ENCODE data around the gene PPP4R4. TPM values are rescaled to one million over a fixed set of nuclear protein-coding genes. Genes with fewer than 3 reads are reported as not detected.

PPP4R4 gene
- polyA plus RNA-seq, 3 donors = 0.08 TPM; not detected in 2

GRCh38 chr14:94128216-94128839 is 45.8 kb upstream of the PPP4R4 start:
- peak overlapping the region in 1 of 3 experiments; percentile 78 for H3K4me3 ChIP-seq (replicated peaks in 1 of 3; ENCODE audit: low read depth in 2 of 3, low read length in 3 of 3)

GRCh38 chr14:94129111-94129757 is 44.9 kb upstream of the PPP4R4 start, which contains the start of gene IFI27L2:
IFI27L2 (minus strand) TSS chr14:94129604; CDS start chr14:94129564, 40 bp downstream.
- Histone ChIP-seq H3K36me3 (replicated peaks in 1 of 2; ENCODE audit: control insufficient read depth in 1 of 2, insufficient read depth in 2 of 2, low read length in 2 of 2) (peaks cover 13 to 15% of the 10 kb centered on the region in 2 donors), H3K79me2 (ENCODE audit: insufficient read depth, low read length) (no peaks in the 10 kb centered on the region), H4K20me1 (ENCODE audit: insufficient read depth, low read length) (no peaks in the 10 kb centered on the region), H3K4me3 (replicated peaks in 1 of 3; ENCODE audit: low read depth in 2 of 3, low read length in 3 of 3) (peak within 1 kb of the TSS; percentile 50 to 79 (median 78)), H3K4me2 (replicated peaks; ENCODE audit: extremely low read depth, low read length, poor library complexity, severe bottlenecking) (peak within 1 kb of the TSS; percentile 97), H3K27ac (ENCODE audit: low read depth in 1 of 2, low read length in 2 of 2) (peak within 1 kb of the TSS in 1 of 2 donors; percentile 74), H3K4me1 (ENCODE audit: control insufficient read depth in 1 of 2, insufficient read depth in 2 of 2, low read length in 2 of 2) (peaks cover 13 to 24% of the 10 kb centered on the region in 2 donors), H3K9ac (ENCODE audit: insufficient read depth, low read length, poor library complexity, severe bottlenecking) (peak within 1 kb of the TSS; percentile 63), H3K9me3 (replicated peaks in 1 of 2; ENCODE audit: control insufficient read depth in 1 of 2, insufficient read depth in 1 of 2, low read length in 2 of 2) (no peaks in the 10 kb centered on the region), H2AFZ (ENCODE audit: insufficient read depth, low read depth, low read length, poor library complexity, severe bottlenecking) (peak within 1 kb of the TSS; percentile 97), H3K27me3 (ENCODE audit: control insufficient read depth in 2 of 2, insufficient read depth in 2 of 2, low read length in 2 of 2) (peaks cover 0 to 8% of the 10 kb centered on the region in 2 donors)
- TF ChIP-seq, protein P1, sequence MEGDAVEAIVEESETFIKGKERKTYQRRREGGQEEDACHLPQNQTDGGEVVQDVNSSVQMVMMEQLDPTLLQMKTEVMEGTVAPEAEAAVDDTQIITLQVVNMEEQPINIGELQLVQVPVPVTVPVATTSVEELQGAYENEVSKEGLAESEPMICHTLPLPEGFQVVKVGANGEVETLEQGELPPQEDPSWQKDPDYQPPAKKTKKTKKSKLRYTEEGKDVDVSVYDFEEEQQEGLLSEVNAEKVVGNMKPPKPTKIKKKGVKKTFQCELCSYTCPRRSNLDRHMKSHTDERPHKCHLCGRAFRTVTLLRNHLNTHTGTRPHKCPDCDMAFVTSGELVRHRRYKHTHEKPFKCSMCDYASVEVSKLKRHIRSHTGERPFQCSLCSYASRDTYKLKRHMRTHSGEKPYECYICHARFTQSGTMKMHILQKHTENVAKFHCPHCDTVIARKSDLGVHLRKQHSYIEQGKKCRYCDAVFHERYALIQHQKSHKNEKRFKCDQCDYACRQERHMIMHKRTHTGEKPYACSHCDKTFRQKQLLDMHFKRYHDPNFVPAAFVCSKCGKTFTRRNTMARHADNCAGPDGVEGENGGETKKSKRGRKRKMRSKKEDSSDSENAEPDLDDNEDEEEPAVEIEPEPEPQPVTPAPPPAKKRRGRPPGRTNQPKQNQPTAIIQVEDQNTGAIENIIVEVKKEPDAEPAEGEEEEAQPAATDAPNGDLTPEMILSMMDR (IDR thresholded peaks at IDR 0.05) = peak; percentile 18
- Mint-ChIP-seq H3K27ac (peak within 1 kb of the TSS; percentile 68 to 93 (median 82)), H3K9me3 (no peaks in the 10 kb centered on the region), H3K4me3 (peak within 1 kb of the TSS; percentile 86 to 94), H3K27me3 (ENCODE audit: low read depth in 3 of 3) (peaks cover 6 to 13% (median 12%) of the 10 kb centered on the region in 3 donors), H3K4me1 (peaks cover 16% of the 10 kb centered on the region), H3K36me3 (peaks cover 6 to 14% of the 10 kb centered on the region in 2 donors)
- intact Hi-C loops (cut with micrococcal nuclease) = loop anchor here in 1 of 2 donors (2.0 kb wide), 1 partner anchor 52 kb away; no protein-coding TSS in a partner anchor
- peak; percentile 71 to 77 (median 77) for DNase-seq
- WGBS (ENCODE audit: insufficient coverage) = 0% methylated on average over 11 of the region's 27 CpGs

More at GRCh38 chr14:94128216-94128839, 45.8 kb upstream of the PPP4R4 start:
- H3K4me1 Mint-ChIP-seq = peaks cover 16% of the 10 kb centered on the region
- H3K27me3 Mint-ChIP-seq (ENCODE audit: low read depth in 3 of 3) = peaks cover 4 to 14% (median 11%) of the 10 kb centered on the region in 3 donors
- no peak overlapping the region for H3K27ac ChIP-seq (ENCODE audit: low read depth in 1 of 2, low read length in 2 of 2)
- DNase-seq = no peak
- peaks cover 13 to 24% of the 10 kb centered on the region in 2 donors for H3K4me1 ChIP-seq (ENCODE audit: control insufficient read depth in 1 of 2, insufficient read depth in 2 of 2, low read length in 2 of 2)
- H3K9me3 ChIP-seq (replicated peaks in 1 of 2; ENCODE audit: control insufficient read depth in 1 of 2, insufficient read depth in 1 of 2, low read length in 2 of 2) = no peaks in the 10 kb centered on the region
- peak overlapping the region in 5 of 7 donors; percentile 2 to 87 (median 79) for H3K27ac Mint-ChIP-seq
- no peaks in the 10 kb centered on the region for H3K79me2 ChIP-seq (ENCODE audit: insufficient read depth, low read length)
- peaks cover 0 to 3% (median 0%) of the 10 kb centered on the region in 7 donors for H3K9me3 Mint-ChIP-seq
- H3K4me2 ChIP-seq (replicated peaks; ENCODE audit: extremely low read depth, low read length, poor library complexity, severe bottlenecking) = peak overlapping the region; percentile 97
- peaks cover 0 to 8% of the 10 kb centered on the region in 2 donors for H3K27me3 ChIP-seq (ENCODE audit: control insufficient read depth in 2 of 2, insufficient read depth in 2 of 2, low read length in 2 of 2)
- peak overlapping the region; percentile 97 for H2AFZ ChIP-seq (ENCODE audit: insufficient read depth, low read depth, low read length, poor library complexity, severe bottlenecking)
- peaks cover 13 to 15% of the 10 kb centered on the region in 2 donors for H3K36me3 ChIP-seq (replicated peaks in 1 of 2; ENCODE audit: control insufficient read depth in 1 of 2, insufficient read depth in 2 of 2, low read length in 2 of 2)
- H4K20me1 ChIP-seq (ENCODE audit: insufficient read depth, low read length) = no peaks in the 10 kb centered on the region
- H3K4me3 Mint-ChIP-seq = peak overlapping the region in 1 of 2 donors; percentile 94
- H3K9ac ChIP-seq (ENCODE audit: insufficient read depth, low read length, poor library complexity, severe bottlenecking) = no peak overlapping the region
- peaks cover 6 to 14% of the 10 kb centered on the region in 2 donors for H3K36me3 Mint-ChIP-seq
- intact Hi-C loops (cut with micrococcal nuclease) = loop anchor here in 1 of 2 donors (2.0 kb wide), 1 partner anchor 52 kb away; no protein-coding TSS in a partner anchor
- WGBS (ENCODE audit: insufficient coverage) = 98% methylated on average over 13 of the region's 14 CpGs
- TF ChIP-seq, protein P1 (IDR thresholded peaks at IDR 0.05) = no peak

Data from CD14-positive monocyte (primary cell).